HepG2 (cell line): Measurements from ENCODE around the gene UBE2O. TPM values are rescaled to one million over a fixed set of nuclear protein-coding genes. Genes with fewer than 3 reads are reported as not detected.

Experiments used
- GATAD1 ChIP-seq: IDR thresholded peaks from 2 replicates; pipeline ENCODE4 v1.6.1; 2016; ENCODE audit warnings: missing genetic modification reagents, missing compliant biosample characterization
- IRF9 ChIP-seq: sonication (generic); formaldehyde crosslinking; IDR thresholded peaks from 2 replicates; pipeline ENCODE4 v1.8.0; 2022; ENCODE audit warnings: missing genetic modification reagents, mild to moderate bottlenecking, borderline replicate concordance
- NFE2 ChIP-seq: sonication (generic); formaldehyde crosslinking; IDR thresholded peaks from 2 replicates; pipeline ENCODE4 v1.4.0; 2020; ENCODE audit warnings: missing genetic modification reagents
- SPEN ChIP-seq: sonication (generic); formaldehyde crosslinking; IDR thresholded peaks from 2 replicates; pipeline ENCODE4 v1.5.1; 2020; ENCODE audit warnings: low read depth, mild to moderate bottlenecking, missing genetic modification reagents
- TBX3 ChIP-seq: fragments of 450-650 bp; IDR thresholded peaks from 2 replicates; pipeline ENCODE4 v1.6.1; 2017; ENCODE audit warnings: antibody characterized with exemption, mild to moderate bottlenecking, inconsistent platforms, borderline replicate concordance
- TP53 ChIP-seq: sonication (generic); formaldehyde crosslinking; conservative IDR thresholded peaks from 2 replicates; pipeline ENCODE4 v1.4.0; 2020; ENCODE audit warnings: missing genetic modification reagents
- TSC22D2 ChIP-seq: sonication (generic); formaldehyde crosslinking; IDR thresholded peaks from 2 replicates; pipeline ENCODE4 v1.5.1; 2020; ENCODE audit warnings: missing genetic modification reagents, mild to moderate bottlenecking, borderline replicate concordance
- ZFP90 ChIP-seq: sonication (generic); formaldehyde crosslinking; IDR thresholded peaks from 2 replicates; pipeline ENCODE4 v1.8.0; 2022; ENCODE audit warnings: missing genetic modification reagents, mild to moderate bottlenecking, inconsistent platforms, borderline replicate concordance
- ZNF256 ChIP-seq: sonication (generic); formaldehyde crosslinking; conservative IDR thresholded peaks from 2 replicates; pipeline ENCODE4 v1.4.0; 2020; ENCODE audit warnings: missing genetic modification reagents
- ZNF329 ChIP-seq: sonication (generic); formaldehyde crosslinking; IDR thresholded peaks from 2 replicates; pipeline ENCODE4 v1.9.0; 2021; ENCODE audit warnings: low read depth, mild to moderate bottlenecking, missing genetic modification reagents
- ZNF33A ChIP-seq: sonication (generic); formaldehyde crosslinking; IDR thresholded peaks from 2 replicates; pipeline ENCODE4 v1.5.1; 2020; ENCODE audit warnings: missing genetic modification reagents, mild to moderate bottlenecking, moderate library complexity, borderline replicate concordance
- ZNF639 ChIP-seq: conservative IDR thresholded peaks from 2 replicates; pipeline ENCODE4 v1.6.1; 2018; ENCODE audit warnings: missing genetic modification reagents
- ZNF841 ChIP-seq: sonication (generic); formaldehyde crosslinking; IDR thresholded peaks from 2 replicates; pipeline ENCODE4 v1.8.1; 2023; ENCODE audit warnings: missing genetic modification reagents, borderline replicate concordance
- polyA plus RNA-seq, 8 experiments: library from polyadenylated mRNA; depleted of rRNA in 3 of 8; stranded (reverse) in 7 of 8; unstranded in 1 of 8; fragments of >200 nt; fragmentation: Illumina TruSeq in 4 of 8; extraction: Trizol in 4 of 8; gene quantifications; 2 replicates each; pipeline versions ENCODE4 v1.2.1 to v1.2.3, GENCODE V29; 2011 to 2016; ENCODE audit warnings: low read depth in 4 of 8, missing spikeins in 1 of 8, mixed read lengths in 1 of 8; ENCODE audit not compliant: insufficient read depth in 1 of 8
- total RNA-seq, 5 experiments: library from RNA; depleted of rRNA; stranded (reverse); fragments of >200 nt; fragmentation: Illumina TruSeq; extraction: Trizol; gene quantifications; 2 replicates each; pipeline ENCODE4 v1.2.3, GENCODE V29; 2016; ENCODE audit warnings: low read depth in 1 of 5
- TF ChIP-seq, protein P1 (sequence below): sonication (generic); formaldehyde crosslinking; IDR thresholded peaks from 2 replicates; pipeline ENCODE4 v1.4.0; 2020; ENCODE audit warnings: missing genetic modification reagents
- TF ChIP-seq, protein P2 (sequence below): IDR thresholded peaks from 2 replicates; pipeline ENCODE4 v1.4.0; 2020; ENCODE audit warnings: mild to moderate bottlenecking, missing genetic modification reagents
- TF ChIP-seq, protein P3 (sequence below): sonication (generic); formaldehyde crosslinking; IDR thresholded peaks from 2 replicates; pipeline ENCODE4 v1.8.0; 2022; ENCODE audit warnings: mild to moderate bottlenecking, missing genetic modification reagents
- TF ChIP-seq, protein P4 (sequence below): sonication (generic); formaldehyde crosslinking; IDR thresholded peaks from 2 replicates; pipeline ENCODE4 v1.8.0; 2022; ENCODE audit warnings: missing genetic modification reagents, low read depth, mild to moderate bottlenecking, borderline replicate concordance
- TF ChIP-seq, protein P5 (sequence below): sonication (generic); formaldehyde crosslinking; IDR thresholded peaks from 2 replicates; pipeline ENCODE4 v1.5.0; 2020; ENCODE audit warnings: mild to moderate bottlenecking, missing genetic modification reagents

Gene UBE2O
- total and polyA plus RNA-seq, 2 of the 13 experiments (the other 11 are each of a cell fraction or from before 2014, with no cell fraction given): 21.5 to 23.5 TPM

GRCh38 chr17:76499267-76499667 lies 46.3 kb upstream of the UBE2O start (continued):
- TF ChIP-seq, protein P1, sequence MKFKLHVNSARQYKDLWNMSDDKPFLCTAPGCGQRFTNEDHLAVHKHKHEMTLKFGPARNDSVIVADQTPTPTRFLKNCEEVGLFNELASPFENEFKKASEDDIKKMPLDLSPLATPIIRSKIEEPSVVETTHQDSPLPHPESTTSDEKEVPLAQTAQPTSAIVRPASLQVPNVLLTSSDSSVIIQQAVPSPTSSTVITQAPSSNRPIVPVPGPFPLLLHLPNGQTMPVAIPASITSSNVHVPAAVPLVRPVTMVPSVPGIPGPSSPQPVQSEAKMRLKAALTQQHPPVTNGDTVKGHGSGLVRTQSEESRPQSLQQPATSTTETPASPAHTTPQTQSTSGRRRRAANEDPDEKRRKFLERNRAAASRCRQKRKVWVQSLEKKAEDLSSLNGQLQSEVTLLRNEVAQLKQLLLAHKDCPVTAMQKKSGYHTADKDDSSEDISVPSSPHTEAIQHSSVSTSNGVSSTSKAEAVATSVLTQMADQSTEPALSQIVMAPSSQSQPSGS (CRISPR knock-in tag): peak; percentile 80
- TF ChIP-seq GATAD1 (CRISPR knock-in tag) (peak; percentile 69), ZNF329 (0 out of 2 replicates have a peak, but pooled peaks have one; percentile 28), TSC22D2 (no peak), ZNF841 (no peak), TP53 (0 out of 2 replicates have a peak, but pooled peaks have one; percentile 16), IRF9 (peak; percentile 76; the same call in 1 of the 2 replicates), ZFP90 (CRISPR knock-in tag) (no peak), ZNF639 (peak; percentile 35; the same call in 1 of the 2 replicates), SPEN (CRISPR knock-in tag) (peak; percentile 80; the same call in 1 of the 2 replicates), TBX3 (peak; percentile 97), ZNF256 (CRISPR knock-in tag) (no peak), ZNF33A (CRISPR knock-in tag) (no peak), NFE2 (CRISPR knock-in tag) (peak; percentile 53; the same call in 1 of the 2 replicates)
- TF ChIP-seq, protein P2, sequence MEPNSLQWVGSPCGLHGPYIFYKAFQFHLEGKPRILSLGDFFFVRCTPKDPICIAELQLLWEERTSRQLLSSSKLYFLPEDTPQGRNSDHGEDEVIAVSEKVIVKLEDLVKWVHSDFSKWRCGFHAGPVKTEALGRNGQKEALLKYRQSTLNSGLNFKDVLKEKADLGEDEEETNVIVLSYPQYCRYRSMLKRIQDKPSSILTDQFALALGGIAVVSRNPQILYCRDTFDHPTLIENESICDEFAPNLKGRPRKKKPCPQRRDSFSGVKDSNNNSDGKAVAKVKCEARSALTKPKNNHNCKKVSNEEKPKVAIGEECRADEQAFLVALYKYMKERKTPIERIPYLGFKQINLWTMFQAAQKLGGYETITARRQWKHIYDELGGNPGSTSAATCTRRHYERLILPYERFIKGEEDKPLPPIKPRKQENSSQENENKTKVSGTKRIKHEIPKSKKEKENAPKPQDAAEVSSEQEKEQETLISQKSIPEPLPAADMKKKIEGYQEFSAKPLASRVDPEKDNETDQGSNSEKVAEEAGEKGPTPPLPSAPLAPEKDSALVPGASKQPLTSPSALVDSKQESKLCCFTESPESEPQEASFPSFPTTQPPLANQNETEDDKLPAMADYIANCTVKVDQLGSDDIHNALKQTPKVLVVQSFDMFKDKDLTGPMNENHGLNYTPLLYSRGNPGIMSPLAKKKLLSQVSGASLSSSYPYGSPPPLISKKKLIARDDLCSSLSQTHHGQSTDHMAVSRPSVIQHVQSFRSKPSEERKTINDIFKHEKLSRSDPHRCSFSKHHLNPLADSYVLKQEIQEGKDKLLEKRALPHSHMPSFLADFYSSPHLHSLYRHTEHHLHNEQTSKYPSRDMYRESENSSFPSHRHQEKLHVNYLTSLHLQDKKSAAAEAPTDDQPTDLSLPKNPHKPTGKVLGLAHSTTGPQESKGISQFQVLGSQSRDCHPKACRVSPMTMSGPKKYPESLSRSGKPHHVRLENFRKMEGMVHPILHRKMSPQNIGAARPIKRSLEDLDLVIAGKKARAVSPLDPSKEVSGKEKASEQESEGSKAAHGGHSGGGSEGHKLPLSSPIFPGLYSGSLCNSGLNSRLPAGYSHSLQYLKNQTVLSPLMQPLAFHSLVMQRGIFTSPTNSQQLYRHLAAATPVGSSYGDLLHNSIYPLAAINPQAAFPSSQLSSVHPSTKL (CRISPR knock-in tag): peak; percentile 96
- TF ChIP-seq, protein P3, sequence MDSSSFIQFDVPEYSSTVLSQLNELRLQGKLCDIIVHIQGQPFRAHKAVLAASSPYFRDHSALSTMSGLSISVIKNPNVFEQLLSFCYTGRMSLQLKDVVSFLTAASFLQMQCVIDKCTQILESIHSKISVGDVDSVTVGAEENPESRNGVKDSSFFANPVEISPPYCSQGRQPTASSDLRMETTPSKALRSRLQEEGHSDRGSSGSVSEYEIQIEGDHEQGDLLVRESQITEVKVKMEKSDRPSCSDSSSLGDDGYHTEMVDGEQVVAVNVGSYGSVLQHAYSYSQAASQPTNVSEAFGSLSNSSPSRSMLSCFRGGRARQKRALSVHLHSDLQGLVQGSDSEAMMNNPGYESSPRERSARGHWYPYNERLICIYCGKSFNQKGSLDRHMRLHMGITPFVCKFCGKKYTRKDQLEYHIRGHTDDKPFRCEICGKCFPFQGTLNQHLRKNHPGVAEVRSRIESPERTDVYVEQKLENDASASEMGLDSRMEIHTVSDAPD (CRISPR knock-in tag): peak; percentile 76; the same call in 1 of the 2 replicates
- TF ChIP-seq, protein P4, sequence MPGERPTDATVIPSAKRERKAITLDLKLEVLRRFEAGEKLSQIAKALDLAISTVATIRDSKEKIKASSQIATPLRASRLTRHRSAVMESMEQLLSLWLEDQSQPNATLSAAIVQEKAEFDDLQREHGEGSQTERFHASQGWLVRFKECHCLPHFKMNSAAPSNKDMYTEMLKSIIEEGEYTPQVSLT: no peak
- TF ChIP-seq, protein P5, sequence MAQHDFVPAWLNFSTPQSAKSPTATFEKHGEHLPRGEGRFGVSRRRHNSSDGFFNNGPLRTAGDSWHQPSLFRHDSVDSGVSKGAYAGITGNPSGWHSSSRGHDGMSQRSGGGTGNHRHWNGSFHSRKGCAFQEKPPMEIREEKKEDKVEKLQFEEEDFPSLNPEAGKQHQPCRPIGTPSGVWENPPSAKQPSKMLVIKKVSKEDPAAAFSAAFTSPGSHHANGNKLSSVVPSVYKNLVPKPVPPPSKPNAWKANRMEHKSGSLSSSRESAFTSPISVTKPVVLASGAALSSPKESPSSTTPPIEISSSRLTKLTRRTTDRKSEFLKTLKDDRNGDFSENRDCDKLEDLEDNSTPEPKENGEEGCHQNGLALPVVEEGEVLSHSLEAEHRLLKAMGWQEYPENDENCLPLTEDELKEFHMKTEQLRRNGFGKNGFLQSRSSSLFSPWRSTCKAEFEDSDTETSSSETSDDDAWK (CRISPR knock-in tag): no peak
